ELR (cell line): ENCODE data around the gene PPDPF.
A peak's percentile ranks its signal among the peaks of the same experiment; 100 is the strongest.

Experiments
- DNase-seq: peaks from one replicate; pipeline ENCODE4 v3.0.0-alpha.2; 2015; ENCODE audit warnings: low read depth

The PPDPF gene

DNA sequence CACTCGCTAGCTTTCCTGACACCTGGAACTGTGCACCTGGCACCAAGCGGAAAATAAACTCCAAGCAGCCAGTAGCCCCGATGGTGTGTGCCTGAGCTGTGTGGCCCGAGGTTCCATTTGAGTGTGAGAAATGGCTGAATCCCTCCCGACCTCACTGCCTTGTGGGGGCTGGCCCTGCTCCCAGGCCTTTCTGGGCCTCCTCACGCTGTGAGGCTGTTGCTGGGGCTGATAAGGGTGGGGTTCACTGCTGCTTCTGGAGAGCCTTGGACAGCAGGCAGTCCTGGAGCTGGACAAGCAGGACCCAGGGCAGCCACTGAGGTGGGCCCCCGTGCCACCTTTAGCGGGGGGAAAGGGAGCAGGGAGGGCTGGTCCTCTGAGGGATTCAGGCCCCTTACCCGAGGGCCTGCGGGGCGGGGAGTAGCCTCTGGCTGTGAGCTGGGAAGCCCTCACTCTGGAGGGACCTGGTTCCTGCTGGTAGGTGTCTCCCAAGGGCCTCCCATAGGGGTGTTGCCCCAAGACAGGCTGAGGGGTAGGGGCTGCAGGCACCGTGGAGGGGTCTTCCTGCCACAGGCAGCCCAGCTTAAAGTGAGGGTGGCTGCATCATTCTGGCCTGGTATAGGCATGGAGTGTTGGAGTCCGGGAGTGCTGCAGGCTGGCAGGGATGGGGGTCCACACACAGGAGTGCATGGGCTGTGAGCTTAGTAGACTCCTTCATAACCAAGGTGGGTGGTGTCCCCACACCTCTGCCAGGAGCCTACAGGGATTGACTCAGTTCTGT is 1.7 kb downstream of the PPDPF start:
- DNase-seq = no peak

DNA sequence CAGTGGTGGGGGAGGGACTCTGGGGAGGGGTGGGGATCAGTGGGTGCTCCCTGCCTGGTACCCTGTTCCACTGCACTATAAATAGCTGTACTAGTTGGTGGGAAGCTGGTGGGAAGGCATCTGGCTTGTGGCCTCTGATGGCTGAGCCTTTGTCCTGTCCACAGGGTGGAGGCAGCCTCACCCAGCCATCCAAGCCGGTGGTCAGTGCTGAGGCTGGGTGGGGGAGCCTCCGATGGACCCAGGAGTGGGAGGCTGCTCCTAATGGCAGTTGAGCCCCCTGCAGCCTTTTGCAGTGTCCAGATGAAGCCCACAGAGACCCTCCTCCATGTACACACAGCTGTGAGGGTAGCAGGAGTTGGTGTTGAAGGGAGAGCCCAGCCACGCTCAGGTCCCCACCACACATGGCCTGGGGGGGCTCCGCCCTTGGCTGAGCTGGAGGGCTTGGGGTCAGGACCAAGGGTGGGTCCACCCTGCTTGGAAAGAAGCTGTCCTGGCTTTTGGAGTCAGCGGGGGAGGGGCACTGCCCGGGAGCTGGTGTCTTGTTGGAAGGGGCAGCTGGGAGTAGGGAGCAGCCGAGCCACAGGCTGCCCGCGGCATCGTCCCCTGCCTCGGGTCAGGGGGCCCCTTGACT is 2.5 kb downstream of the PPDPF start:
- no peak for DNase-seq

DNA sequence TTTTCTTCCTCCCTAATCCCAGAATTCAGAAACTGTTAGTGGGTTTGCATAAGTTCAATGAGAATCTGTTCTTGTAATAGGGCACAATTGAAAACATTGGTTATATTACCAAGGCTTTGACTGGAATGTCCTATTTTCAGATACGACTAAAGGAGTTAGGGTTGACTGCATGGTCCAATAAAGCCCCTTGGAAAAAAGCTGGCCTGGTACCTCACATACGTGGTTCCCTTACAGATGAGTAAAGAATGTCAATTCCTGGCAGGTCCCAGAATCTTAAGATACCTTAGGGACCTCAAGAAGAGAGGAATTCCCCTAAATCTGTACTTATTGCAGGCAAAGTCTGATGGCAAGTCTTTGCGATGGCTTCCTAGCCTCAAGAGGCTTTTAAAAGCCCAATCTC is 4.6 kb downstream of the PPDPF start:
- DNase-seq = no peak

DNA sequence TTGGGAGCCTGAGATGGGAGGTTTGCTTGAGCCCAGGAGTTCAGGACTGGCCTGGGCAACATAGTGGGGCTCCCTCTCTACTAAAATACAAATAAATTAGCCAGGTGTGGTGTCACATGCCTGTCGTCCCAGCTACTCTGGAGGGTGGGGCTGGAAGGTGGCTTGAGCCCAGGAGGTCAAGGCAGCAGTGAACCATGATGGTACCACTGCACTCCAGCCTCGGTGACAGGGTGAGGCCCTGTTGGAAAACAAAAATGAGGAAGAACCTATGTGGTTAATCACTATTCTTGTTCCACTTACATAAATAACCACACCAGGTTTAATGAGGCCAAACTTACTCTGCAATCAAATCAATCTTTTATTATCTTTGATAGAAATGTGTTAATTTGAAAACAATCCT is 5.4 kb downstream of the PPDPF start:
- DNase-seq = no peak

DNA sequence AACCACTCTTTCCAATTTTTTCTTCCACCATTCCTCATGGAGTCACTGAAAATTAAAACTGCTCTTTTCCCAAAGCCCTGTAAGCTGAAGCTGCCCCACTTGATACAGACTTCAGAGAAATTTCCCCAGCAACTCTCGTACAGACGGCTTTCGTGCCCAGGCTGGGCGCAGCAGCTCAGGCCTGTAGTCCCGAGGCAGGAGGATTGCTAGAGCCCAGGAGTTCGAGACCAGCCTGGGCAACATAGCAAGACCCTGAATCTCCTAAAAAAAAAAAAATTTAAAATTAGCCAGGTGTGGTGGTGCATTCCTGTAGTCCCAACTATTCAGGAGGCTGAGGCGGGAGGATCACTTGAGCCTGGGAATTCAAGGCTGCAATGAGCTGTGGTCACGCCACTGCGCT is 6.6 kb downstream of the PPDPF start:
- no peak for DNase-seq

DNA sequence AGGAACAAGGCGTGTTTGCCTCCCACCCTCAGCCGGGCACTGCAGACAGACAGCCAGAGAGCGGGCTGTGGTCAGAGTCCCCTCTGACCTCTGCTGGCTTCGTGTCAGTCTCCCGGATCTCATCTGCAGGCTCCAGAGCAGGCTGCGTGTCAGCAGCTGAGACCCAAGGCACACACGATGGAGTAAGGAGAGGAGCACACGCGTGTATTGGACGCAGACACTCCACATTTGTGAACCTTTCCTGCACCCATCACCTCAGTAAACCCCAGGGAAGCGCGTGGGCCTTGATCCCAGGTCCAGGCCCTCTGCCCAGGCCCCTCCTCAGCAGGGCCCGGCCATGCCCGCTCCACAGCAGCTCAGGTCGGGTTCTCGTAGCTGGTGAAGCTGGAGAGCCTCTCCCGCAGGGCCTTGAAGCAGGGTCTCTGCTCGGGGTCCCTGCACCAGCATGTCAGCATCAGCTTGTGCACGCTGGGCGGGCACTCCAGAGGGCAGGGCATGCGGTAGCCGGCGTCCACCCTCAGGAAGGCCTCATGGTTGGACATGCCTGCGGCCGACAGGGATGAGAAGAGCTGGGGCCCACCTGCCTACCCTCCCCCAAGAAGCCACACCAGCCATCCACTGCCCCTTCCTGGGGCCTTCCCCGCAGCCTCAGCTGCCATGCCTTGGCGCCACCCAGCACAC is 8.8 kb downstream of the PPDPF start:
- no peak for DNase-seq

DNA sequence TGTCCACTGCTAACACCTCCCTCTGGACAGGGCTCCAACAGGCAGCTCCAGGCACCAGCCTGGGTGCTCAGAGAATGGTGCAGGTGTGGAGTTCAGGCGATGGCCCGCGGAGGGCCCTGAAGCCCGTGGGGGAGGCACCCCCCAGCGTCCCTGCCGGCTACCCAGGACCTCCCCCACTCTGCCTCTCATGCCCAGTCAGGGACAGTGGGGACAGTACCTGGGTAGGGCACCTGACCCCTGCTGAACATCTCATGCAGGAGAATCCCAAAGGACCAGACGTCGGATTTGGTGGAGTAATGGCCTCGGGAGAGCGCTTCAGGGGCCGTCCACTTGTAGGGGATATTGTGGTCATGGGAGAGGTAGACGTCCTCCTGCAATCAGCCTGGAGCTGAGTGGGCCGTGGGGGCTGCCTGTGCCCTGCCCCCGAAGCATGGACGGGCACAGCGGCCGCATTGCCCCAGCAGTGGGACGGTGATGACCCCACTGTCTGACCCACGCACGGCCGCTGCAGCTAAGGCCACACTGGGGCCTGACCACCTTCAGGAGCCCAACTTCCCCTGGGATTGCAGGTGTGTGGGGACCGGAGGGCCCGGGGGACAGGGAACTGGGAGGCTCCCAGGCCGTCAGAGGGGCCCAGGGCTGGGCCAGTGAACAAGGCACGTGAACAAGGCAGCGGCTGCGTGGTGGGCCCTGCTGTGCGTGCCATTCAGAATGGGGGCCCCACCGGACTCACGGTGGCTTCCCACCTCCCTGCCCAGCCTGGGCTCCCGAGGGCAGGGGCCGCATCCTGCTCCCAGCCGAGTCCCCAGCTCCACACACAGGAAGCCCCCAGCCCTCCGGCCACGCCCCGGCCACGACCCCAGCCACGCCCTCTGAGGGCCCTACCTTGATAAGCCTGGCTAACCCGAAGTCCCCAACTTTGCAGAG is 9.6 kb downstream of the PPDPF start:
- DNase-seq = no peak

DNA sequence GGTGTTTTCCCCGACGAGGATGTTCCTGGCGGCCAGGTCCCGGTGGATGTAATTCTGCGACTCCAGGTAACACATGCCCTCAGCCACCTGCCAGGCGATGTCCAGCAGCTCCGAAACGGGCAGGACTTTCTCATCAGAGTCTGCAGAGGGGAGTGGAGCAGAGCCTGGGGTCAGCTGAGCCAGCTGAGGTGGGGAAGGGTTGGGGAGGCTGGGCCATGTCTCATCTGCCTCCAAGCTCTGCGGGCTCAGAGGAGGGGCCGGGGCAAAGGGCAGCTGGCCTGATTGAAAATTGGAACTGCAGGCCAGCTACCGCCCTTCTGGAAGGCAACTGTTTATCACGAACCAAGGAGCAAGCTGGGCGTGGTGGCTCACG is 10.2 kb downstream of the PPDPF start:
- no peak for DNase-seq

DNA sequence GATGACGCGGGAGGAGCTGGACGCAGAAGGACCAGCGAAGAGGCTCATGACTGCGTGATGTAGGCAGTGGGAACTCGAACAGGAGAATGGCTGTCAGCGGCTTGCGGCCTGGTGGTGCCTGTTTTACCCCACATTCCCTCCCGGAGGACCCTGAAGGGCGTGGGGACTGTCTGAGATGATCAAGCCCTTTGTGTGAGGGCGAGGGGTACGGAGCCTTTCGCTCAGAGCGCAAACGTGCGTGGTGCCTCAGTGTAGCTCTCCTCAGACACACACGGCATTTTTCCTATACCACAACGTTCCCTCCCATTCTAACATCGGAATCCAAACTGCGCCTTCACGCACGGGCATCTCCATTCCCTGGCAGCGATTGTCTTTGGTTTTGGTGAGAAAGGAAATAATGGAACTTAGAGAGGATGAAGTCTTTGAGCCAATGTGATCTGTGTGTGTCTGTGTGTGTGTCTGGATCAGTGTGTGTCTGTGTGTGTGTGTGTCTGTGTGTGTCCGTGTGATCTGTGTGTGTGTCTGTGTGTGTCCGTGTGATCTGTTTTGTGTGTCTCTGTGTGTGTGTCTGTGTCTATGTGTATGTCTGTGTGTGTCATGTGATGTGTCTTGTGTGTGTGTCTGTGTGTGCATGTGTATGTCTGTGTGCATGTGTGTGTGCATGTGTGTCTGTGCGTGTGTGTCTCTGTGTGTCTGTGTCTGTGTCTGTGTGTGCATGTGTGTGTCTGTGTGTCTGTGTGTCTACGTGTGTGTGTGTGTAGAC is 11.3 kb downstream of the PPDPF start:
- no peak for DNase-seq

DNA sequence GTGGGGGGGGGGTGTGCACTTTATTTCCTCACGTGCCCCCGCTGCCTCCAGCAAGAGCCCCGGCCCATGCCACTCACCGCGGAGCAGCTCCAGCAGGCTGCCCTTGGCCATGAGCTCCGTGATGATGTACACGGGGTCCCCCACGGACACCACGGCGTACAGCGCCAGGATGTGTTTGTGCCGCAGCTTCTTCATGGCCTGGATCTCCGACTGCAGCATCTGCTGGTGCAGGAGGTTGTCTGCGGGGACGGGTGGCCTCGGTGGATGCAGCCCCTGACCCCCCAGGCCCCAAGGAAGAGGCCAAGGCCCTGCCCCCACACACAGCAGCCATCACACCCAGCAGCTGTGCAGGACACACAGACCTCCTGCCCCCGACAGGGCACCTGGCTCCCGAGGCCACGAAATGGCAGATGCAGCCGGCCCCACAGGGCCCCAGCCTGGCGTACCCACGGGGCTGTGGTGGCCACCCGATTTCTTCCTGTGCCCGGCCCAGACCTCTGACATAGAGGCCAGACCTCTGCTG is 11.9 kb downstream of the PPDPF start:
- DNase-seq = no peak

DNA sequence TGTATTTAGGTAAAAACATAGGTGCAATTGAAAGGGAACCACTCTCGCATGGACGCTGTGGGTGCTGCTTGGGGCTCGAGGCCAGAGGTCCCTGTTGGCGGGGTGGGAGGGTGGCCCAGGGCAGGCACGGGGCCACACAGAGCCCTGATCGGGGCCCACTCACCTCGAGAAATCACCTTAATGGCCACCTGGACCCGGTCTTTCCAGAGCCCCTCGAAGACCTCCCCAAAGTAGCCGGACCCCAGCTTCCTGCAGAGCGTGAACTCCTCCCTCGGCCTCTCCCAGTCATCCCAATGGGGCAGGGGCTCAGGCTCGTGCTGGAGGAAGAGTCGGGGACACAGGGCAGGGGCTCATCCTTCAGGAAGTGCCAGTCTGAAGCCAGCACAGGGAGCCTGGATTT is 12.8 kb downstream of the PPDPF start:
- no peak for DNase-seq

DNA sequence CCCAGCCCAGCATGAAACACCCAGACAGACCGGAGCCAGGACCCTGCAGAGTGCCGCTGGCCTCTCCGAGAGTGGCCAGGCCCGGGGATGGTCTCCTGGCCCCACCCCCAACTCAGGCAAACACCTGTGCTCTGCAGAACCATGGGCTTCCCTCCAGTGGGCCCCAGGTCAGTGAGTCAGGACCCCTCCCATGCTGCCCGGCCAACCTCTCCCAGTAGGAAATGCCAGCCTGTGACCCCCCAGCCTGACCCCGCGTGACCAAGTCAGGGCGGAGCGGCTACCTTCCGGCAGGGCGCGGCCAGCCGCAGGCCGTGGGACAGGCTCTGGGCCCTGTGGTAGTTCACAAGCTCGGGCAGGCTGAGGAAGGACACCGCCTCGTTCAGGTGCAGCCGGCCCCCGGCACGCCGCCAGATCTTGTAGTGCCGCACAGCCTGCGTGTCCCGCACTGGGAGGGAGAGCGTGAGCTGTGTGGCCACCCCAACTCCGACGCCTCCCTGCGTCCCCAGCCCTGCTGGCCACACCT is 13.4 kb downstream of the PPDPF start:
- DNase-seq = no peak

DNA sequence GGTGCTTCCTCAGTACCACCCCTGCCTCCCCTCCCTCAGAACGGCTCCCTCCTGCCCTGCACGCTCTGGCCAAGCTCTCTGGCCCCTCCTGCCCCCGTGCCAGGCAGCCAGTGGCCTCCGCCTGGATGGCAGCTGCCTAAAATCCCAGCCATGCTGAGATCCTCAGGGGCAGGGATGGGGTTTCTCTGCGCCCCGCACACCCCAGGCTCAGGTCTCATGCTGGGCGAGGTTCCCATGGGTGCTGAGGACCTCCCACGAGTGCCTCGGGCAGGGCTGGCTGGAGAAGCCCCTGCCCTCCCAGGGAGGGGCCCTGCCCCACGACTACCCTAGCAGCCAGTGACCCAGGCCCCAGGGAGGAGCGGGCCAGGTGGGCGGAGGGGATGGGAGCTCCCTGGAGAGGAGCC is 13.9 kb downstream of the PPDPF start:
- no peak for DNase-seq

DNA sequence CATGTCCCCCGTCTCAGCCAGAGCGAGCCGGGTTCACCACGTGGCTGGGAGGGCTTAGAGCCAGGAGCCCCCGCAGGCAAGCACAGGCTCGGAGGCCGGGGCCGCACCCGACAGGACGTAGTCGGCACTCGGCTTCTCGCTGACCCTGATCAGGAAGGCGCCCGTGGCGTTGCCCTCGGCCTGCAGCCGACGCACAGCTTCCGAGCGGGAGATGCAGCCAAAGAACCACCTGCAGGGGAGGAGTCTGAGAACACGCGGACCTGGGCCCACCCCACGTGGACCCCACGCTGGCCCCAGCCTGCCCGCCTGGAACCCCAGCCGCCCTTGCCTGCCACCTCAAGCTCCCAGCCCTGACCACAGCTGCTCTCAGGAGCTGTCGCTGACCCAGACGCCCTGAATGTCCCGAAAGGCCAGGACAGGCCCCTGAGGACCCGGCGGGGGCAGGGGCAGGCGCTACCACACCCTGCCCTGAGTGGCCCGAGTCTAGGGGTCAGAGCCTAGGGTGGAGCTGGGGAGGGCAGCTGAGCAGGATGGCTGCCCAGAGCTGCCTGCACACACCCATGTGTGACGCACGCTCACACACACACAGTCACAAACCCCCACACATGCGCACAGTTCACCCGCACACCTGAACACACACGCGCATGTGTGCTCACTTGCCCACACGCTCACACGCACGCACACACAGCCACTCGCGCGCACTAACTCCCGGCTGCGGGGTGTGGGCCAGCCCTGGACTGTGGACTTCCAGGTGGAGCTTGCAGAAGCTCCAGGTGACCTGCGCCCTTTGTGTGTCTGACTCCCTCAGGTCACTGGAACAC is 14.5 kb downstream of the PPDPF start:
- DNase-seq = no peak

DNA sequence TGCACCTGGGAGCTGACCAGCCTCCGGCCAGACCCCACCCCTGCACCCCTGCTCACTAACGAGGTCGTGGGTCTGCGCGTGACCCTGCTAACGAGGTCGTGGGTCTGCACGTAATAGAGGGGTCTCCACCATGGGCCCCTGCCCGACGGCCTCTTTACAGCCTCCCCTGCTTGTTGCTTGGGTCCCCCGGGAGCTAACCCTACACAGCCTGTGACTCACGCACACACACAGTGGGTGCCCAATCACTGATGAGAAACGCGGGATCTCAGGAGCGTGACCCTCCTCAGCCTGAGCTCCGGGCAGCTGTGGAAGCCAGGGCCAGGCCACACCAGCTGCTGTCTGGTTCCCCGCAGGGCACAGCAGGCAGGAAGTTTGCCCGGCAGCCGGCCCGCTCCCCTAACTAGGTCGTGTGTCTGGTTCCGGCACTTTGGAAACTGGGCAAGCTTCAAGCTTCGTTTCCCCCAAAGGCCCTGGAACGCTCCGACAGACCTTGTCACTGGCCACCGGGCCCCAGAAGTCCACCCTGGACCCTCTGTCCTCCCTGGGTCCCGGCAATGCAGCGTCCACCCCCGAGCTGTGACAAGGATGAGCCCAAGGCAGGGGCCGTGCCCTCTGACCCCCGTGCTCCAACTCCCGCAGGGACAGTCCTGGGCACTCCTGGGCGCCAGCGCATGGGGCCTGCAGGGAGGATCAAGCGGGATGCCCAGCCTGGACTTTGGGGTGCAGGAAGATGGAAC is 15.8 kb downstream of the PPDPF start:
- peak; percentile 60 for DNase-seq

DNA sequence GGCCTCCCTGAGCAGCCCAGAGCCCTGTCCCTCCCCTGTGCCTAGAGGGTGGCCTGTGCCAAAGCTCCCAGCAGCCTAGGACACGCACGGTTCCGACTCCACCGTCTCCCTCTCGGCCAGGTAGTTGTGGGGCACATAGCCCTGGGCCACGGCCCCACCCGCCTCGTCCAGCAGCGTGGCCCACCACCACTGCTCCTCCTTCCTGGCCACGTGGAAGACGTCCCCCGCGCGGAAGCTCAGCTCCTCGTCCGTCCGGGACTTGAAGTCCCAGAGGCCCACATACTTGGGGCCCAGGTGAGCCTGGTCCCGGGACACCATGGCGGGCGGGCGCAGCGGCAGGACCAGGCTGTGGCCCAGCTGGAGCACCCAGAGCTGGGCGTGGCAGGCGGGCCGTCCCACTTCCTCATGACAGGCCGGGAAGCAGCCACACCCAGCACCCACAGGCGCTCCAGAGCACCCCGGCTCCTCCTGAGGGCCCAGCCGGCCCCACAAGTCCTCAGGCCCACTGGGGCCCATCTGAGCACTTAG is 16.5 kb downstream of the PPDPF start, which contains the start of gene PTK6:
TSS of gene PTK6 (minus strand) at position 380 of the 528 bp plus-strand sequence. CDS start at position 318, 62 bp downstream.
- DNase-seq = no peak

DNA sequence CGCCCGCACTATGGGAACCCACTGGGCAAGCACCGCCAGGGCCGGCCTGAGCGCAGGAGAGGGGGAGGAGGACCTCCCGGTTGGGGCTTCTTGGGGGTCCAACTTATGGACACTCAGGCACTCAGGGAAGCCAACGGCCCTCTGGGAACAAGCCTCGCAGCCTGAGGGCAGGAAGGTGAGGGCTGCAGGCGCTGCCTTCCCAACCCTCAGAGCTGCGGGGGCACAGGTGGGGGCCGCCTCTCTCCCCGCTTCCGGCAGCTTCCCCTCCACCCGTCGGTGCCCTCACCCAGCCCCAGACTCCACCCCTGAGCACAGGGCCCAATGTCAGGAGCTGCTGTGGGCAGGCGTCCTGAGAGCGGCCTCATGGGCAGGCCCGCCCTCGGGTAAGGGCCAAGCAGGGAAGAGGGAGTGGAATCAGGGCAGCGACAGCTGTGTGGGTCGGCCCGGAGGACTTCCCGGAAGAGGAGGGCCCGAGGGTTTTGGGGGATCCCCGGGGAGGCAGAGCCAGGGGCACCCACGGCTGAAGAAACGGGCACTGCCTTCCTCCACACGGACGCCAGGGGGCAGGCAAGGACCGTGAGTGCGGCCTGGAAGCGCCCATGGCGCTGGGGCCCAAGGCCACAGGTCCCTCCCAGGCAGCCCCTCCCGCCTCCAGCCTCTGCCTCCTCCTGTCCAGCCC is 17.1 kb downstream of the PPDPF start:
- peak; percentile 97 for DNase-seq
